Measurements from ENCODE around the gene PPP3CA. TPM values are rescaled to one million over a fixed set of nuclear protein-coding genes. Genes with fewer than 3 reads are reported as not detected.
A peak's percentile ranks its signal among the peaks of the same experiment; 100 is the strongest.

The PPP3CA gene
- total RNA-seq, 1 experiment from 2014 or later: 133 TPM

DNA sequence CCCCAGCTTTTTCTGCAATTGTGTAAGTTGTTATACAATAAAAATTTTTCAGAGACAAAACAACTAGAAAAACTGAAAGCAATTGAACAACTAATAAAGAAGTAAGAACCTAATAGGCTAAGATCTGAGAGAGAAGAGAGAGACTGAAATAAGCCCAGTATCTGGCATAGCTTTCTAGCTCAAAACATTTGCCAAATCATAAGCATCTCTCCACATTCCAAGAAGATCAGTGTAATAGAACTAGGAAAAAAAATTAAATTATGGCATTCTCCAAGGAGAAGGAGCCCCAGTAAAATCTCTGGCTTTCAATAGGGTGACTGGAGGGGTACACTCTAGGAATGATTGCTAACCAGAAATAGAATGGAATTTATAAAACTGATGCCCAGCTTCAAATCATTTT lies 19.0 kb upstream of the PPP3CA start (continued):
- TF ChIP-seq ZFX (IDR thresholded peaks at IDR 0.05): no peak

- Histone ChIP-seq H3K9ac (ENCODE audit: low read length) (no peak overlapping the region), H3K9me3 (ENCODE audit: control insufficient read depth in 1 of 2, insufficient read depth in 1 of 2, low read depth in 1 of 2, low read length in 2 of 2) (no peaks in the 10 kb centered on the region), H3K27me3 (ENCODE audit: insufficient read depth, low read length) (no peaks in the 10 kb centered on the region), H4K20me1 (ENCODE audit: insufficient read depth) (no peaks in the 10 kb centered on the region), H3K9me2 (ENCODE audit: insufficient read depth) (no peaks in the 10 kb centered on the region), H3K36me3 (ENCODE audit: control insufficient read depth in 1 of 2, insufficient read depth in 2 of 2, low read length in 2 of 2) (0 out of 4 replicates have a peak, but pooled peaks cover 0 to 3% of the 10 kb centered on the region in 2 experiments), H3K4me1 (ENCODE audit: control insufficient read depth in 1 of 2, insufficient read depth in 2 of 2, low read length in 2 of 2) (peaks cover 29 to 40% of the 10 kb centered on the region in 2 experiments), H2AFZ (ENCODE audit: low read depth, low read length, poor library complexity, severe bottlenecking) (peak overlapping the region; percentile 43), H3K79me2 (ENCODE audit: insufficient read depth, low read length) (no peaks in the 10 kb centered on the region), H3K4me3 (replicated peaks in 1 of 2; ENCODE audit: low read depth in 1 of 2, low read length in 2 of 2) (no peak overlapping the region), H3K4me2 (ENCODE audit: low read length) (peak overlapping the region; percentile 73; the same call in 1 of the 2 replicates), H3K27ac (ENCODE audit: low read depth, low read length) (peak overlapping the region; percentile 73)
- no TSS peak for BruUV-seq (replicated peaks)
- ChIA-PET CTCF (no interaction called here), RAD21 (ENCODE audit: low non-redundant PET in 1 of 2, low total read pairs in 2 of 2, uncharacterized antibody in 2 of 2, unreplicated experiment in 2 of 2) (no interaction called here), POLR2A (no interaction called here)
- intact Hi-C loops (cut with micrococcal nuclease): no loop called here
- ATAC-seq (no peak), DNase-seq (ENCODE audit: low read depth, low spot score) (no peak)
- TF ChIP-seq FOSL1 (IDR thresholded peaks at IDR 0.05; ENCODE audit: low read depth): no peak
- TF ChIP-seq TCF7L2 (IDR thresholded peaks at IDR 0.05; ENCODE audit: borderline replicate concordance, extremely low read depth, insufficient read depth, insufficient read length): no peak
- TF ChIP-seq MAX (IDR thresholded peaks at IDR 0.05): no peak
- TF ChIP-seq, protein P1, sequence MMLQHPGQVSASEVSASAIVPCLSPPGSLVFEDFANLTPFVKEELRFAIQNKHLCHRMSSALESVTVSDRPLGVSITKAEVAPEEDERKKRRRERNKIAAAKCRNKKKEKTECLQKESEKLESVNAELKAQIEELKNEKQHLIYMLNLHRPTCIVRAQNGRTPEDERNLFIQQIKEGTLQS (IDR thresholded peaks at IDR 0.05): no peak
- TF ChIP-seq, protein P2, sequence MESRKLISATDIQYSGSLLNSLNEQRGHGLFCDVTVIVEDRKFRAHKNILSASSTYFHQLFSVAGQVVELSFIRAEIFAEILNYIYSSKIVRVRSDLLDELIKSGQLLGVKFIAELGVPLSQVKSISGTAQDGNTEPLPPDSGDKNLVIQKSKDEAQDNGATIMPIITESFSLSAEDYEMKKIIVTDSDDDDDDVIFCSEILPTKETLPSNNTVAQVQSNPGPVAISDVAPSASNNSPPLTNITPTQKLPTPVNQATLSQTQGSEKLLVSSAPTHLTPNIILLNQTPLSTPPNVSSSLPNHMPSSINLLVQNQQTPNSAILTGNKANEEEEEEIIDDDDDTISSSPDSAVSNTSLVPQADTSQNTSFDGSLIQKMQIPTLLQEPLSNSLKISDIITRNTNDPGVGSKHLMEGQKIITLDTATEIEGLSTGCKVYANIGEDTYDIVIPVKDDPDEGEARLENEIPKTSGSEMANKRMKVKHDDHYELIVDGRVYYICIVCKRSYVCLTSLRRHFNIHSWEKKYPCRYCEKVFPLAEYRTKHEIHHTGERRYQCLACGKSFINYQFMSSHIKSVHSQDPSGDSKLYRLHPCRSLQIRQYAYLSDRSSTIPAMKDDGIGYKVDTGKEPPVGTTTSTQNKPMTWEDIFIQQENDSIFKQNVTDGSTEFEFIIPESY (IDR thresholded peaks at IDR 0.05; ENCODE audit: extremely low read depth, insufficient replicate concordance, low read length): no peak
- TF ChIP-seq SRF (IDR thresholded peaks at IDR 0.05; ENCODE audit: low read depth): no peak
- no peak for TF ChIP-seq EGR1 (IDR thresholded peaks at IDR 0.05; ENCODE audit: low read depth)
- TF ChIP-seq CBX3 (IDR thresholded peaks at IDR 0.05; ENCODE audit: low read depth): no peak
- TF ChIP-seq SP1 (IDR thresholded peaks at IDR 0.05; ENCODE audit: low read depth): no peak
- TF ChIP-seq EZH2phosphoT487 (IDR thresholded peaks at IDR 0.05; ENCODE audit: borderline replicate concordance): no peak
- TF ChIP-seq ZFX (IDR thresholded peaks at IDR 0.05): no peak
- TF ChIP-seq JUND (IDR thresholded peaks at IDR 0.05): no peak
- no peak for TF ChIP-seq RAD21 (IDR thresholded peaks at IDR 0.05; ENCODE audit: low read depth)
- TF ChIP-seq ZNF274 (IDR thresholded peaks at IDR 0.05; ENCODE audit: low read depth, low read length): no peak
- no peak for TF ChIP-seq ELF1 (IDR thresholded peaks at IDR 0.05; ENCODE audit: borderline replicate concordance, low read depth)
- no peak for TF ChIP-seq SIN3A (IDR thresholded peaks at IDR 0.05; ENCODE audit: low read depth)
Observed at GRCh38 chr4:101357751-101358150, 10.4 kb upstream of the PPP3CA start.

Data from HCT116 (cell line).